ENCODE results near the gene SLC5A8.
"Not testable (repeated sequence)": the region's sequence is repeated elsewhere in the genome, so short reads cannot be mapped to it uniquely, and the experiment has no call there.

Gene SLC5A8

GRCh38 chr12:101168001-101168400 lies 42.0 kb downstream of the SLC5A8 start:
- DNase-seq, result no peak

GRCh38 chr12:101166866-101167265 lies 43.2 kb downstream of the SLC5A8 start:
- no peak for DNase-seq

GRCh38 chr12:101165319-101165718 lies 44.7 kb downstream of the SLC5A8 start:
- DNase-seq, result no peak

- DNase-seq, result not testable (repeated sequence)
Observed at GRCh38 chr12:101145777-101146431, 64.1 kb downstream of the SLC5A8 start.

- DNase-seq, result no peak
Observed at GRCh38 chr12:101127521-101128219, 82.4 kb downstream of the SLC5A8 start.

- no peak for DNase-seq
Observed at GRCh38 chr12:101117842-101118241, 92.2 kb downstream of the SLC5A8 start.

- DNase-seq, result no peak
Observed at GRCh38 chr12:101116911-101117310, 93.1 kb downstream of the SLC5A8 start.

- no peak for DNase-seq
Observed at GRCh38 chr12:101115326-101115725, 94.7 kb downstream of the SLC5A8 start.

- no peak for DNase-seq
Observed at GRCh38 chr12:101111441-101111840, 98.6 kb downstream of the SLC5A8 start.

GRCh38 chr12:101110866-101111265 lies 99.2 kb downstream of the SLC5A8 start:
- DNase-seq, result no peak

GRCh38 chr12:101108130-101108529 lies 101.9 kb downstream of the SLC5A8 start:
- no peak for DNase-seq

- DNase-seq, result no peak
Observed at GRCh38 chr12:101107032-101107763, 102.8 kb downstream of the SLC5A8 start.

All from GDM1 (cell line).